OCI-LY7 (cell line): ENCODE results near the gene RAB8A. TPM values are rescaled to one million over a fixed set of nuclear protein-coding genes. Genes with fewer than 3 reads are reported as not detected.

Experiments
- BruUV-seq: library from RNA; stranded (reverse); fragments of 400-500 nt; replicated peaks from 2 replicates; lab custom pipeline; 2021; lab: Mats Ljungman, UMichigan
- CTCF ChIA-PET: fragments of 300-600 bp; sonication (Branson Sonifier 250); formaldehyde crosslinking; loops from one replicate; lab custom pipeline; 2022; ENCODE audit warnings: antibody characterized with exemption; ENCODE audit not compliant: unreplicated experiment; lab: Charles Lee
- POLR2A ChIA-PET: fragments of 300-600 bp; sonication (Branson Sonifier 250); formaldehyde crosslinking; loops from one replicate; lab custom pipeline; 2022; ENCODE audit warnings: antibody characterized with exemption; lab: Charles Lee
- DNase-seq: peaks from one replicate; pipeline ENCODE4 v3.0.0-alpha.2; 2015; ENCODE audit warnings: low spot score
- H2AFZ ChIP-seq: fragments of 200-600 bp; sonication (generic), shearing (Covaris generic); 2 replicates; pipeline ENCODE4 v1.6.1; 2014; ENCODE audit warnings: mild to moderate bottlenecking, antibody characterized with exemption, low read length, moderate library complexity
- H3K27ac ChIP-seq: fragments of 200-600 bp; sonication (generic); 2 replicates; pipeline ENCODE4 v1.5.1; 2014; ENCODE audit warnings: mixed run types, low read depth, mild to moderate bottlenecking, moderate library complexity, low read length, inconsistent platforms; ENCODE audit not compliant: poor library complexity, severe bottlenecking
- H3K36me3 ChIP-seq: fragments of 200-600 bp; sonication (generic); 2 replicates; pipeline ENCODE4 v1.6.1; 2014; ENCODE audit warnings: mild to moderate bottlenecking, antibody characterized with exemption, low read length, moderate library complexity, mixed read lengths; ENCODE audit not compliant: insufficient read depth
- H3K4me1 ChIP-seq: fragments of 200-600 bp; sonication (generic); 2 replicates; pipeline ENCODE4 v1.5.1; 2014; ENCODE audit warnings: mild to moderate bottlenecking, low read length; ENCODE audit not compliant: insufficient read depth, poor library complexity, severe bottlenecking
- H3K4me2 ChIP-seq: fragments of 200-600 bp; sonication (generic); 2 replicates; pipeline ENCODE4 v1.6.1; 2014; ENCODE audit warnings: mild to moderate bottlenecking, low read length
- H3K4me3 ChIP-seq: fragments of 200-600 bp; sonication (generic); 2 replicates; pipeline ENCODE4 v1.5.1; 2014; ENCODE audit warnings: mild to moderate bottlenecking, low read depth, low read length; ENCODE audit not compliant: poor library complexity, severe bottlenecking
- H3K79me2 ChIP-seq: fragments of 200-600 bp; sonication (generic); 2 replicates; pipeline ENCODE4 v1.6.1; 2016; ENCODE audit warnings: low read depth, mild to moderate bottlenecking, low read length, moderate library complexity, mixed read lengths; ENCODE audit not compliant: insufficient read depth
- H3K9me2 ChIP-seq: fragments of 200-600 bp; sonication (generic); 2 replicates; pipeline ENCODE4 v1.6.1; 2016; ENCODE audit warnings: mild to moderate bottlenecking, low read length, mixed read lengths; ENCODE audit not compliant: insufficient read depth
- H3K9me3 ChIP-seq: fragments of 200-600 bp; sonication (generic); 2 replicates; pipeline ENCODE4 v1.6.1; 2014; ENCODE audit warnings: mild to moderate bottlenecking, mixed run types, low read length, mixed read lengths
- H4K20me1 ChIP-seq: fragments of 200-600 bp; sonication (generic); 2 replicates; pipeline ENCODE4 v1.6.1; 2014; ENCODE audit warnings: mild to moderate bottlenecking, antibody characterized with exemption, low read length, moderate library complexity, mixed read lengths; ENCODE audit not compliant: insufficient read depth
- EZH2phosphoT487 ChIP-seq: fragments of 200-600 bp; sonication (generic); IDR thresholded peaks from 2 replicates; pipeline ENCODE4 v1.6.1; 2018; ENCODE audit warnings: low read depth, borderline replicate concordance, mild to moderate bottlenecking, mixed run types, antibody characterized with exemption, low read length, moderate library complexity, mixed read lengths
- intact Hi-C: fragments of 100-400 bp; cut with micrococcal nuclease; formaldehyde crosslinking; loops from one replicate; pipeline ENCODE4 v1.10.0; 2022; ENCODE audit not compliant: unreplicated experiment
- total RNA-seq, 2 experiments: library from RNA; depleted of rRNA in 1 of 2; stranded (reverse); fragments of >200 nt in 1 of 2; shearing (Covaris generic) in 1 of 2; gene quantifications; 2 replicates each; pipeline ENCODE4 v1.2.3, GENCODE V29; 2014 to 2022
- TF ChIP-seq, protein P1 (sequence below): fragments of 200-600 bp; sonication (generic); conservative IDR thresholded peaks from 2 replicates; pipeline ENCODE4 v1.5.1; 2014; ENCODE audit warnings: mild to moderate bottlenecking, antibody characterized with exemption, low read length, moderate library complexity, mixed read lengths

Gene RAB8A
- total RNA-seq, 2 experiments from 2014 or later, result 64.9 to 124 TPM

DNA sequence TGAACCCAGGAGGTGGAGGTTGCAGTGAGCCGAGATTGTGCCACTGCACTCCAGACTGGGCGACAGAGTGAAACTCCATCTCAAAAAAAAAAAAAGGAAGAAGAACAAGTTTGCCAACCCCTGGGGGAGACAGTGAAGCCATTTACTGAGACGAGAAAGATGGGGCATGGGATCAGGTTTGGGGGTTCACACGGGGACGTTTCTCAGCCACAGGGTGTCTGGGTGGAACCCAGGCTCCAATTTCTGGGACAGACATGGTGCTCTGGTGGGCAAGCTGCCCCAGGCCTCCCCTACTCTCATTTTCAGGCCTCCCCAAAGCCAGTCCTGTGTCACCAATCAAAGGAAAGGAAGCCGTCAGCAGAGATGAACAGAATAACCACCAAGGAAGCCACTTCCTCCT is 45.2 kb downstream of the RAB8A start:
- no peaks in the 10 kb centered on the region for H3K9me3 ChIP-seq
- H3K79me2 ChIP-seq, result no peaks in the 10 kb centered on the region
- 0 out of 2 replicates have a peak, but pooled peaks cover 5% of the 10 kb centered on the region for H4K20me1 ChIP-seq
- H3K9me2 ChIP-seq, result no peaks in the 10 kb centered on the region
- no peak overlapping the region for H3K4me3 ChIP-seq
- peaks cover 45% of the 10 kb centered on the region for H3K4me1 ChIP-seq
- no peak overlapping the region for H3K4me2 ChIP-seq
- BruUV-seq, result no TSS peak
- CTCF ChIA-PET, result no interaction called here
- peaks cover 63% of the 10 kb centered on the region for H3K36me3 ChIP-seq
- intact Hi-C loops, result no loop called here
- POLR2A ChIA-PET, result interaction anchor here (0.6 kb wide), 1 partner anchor 12 kb away, joined by 5 read pairs; no protein-coding TSS in a partner anchor
- peak overlapping the region; percentile 64 for H3K27ac ChIP-seq
- no peak for DNase-seq
- H2AFZ ChIP-seq, result no peak overlapping the region
- TF ChIP-seq, protein P1, sequence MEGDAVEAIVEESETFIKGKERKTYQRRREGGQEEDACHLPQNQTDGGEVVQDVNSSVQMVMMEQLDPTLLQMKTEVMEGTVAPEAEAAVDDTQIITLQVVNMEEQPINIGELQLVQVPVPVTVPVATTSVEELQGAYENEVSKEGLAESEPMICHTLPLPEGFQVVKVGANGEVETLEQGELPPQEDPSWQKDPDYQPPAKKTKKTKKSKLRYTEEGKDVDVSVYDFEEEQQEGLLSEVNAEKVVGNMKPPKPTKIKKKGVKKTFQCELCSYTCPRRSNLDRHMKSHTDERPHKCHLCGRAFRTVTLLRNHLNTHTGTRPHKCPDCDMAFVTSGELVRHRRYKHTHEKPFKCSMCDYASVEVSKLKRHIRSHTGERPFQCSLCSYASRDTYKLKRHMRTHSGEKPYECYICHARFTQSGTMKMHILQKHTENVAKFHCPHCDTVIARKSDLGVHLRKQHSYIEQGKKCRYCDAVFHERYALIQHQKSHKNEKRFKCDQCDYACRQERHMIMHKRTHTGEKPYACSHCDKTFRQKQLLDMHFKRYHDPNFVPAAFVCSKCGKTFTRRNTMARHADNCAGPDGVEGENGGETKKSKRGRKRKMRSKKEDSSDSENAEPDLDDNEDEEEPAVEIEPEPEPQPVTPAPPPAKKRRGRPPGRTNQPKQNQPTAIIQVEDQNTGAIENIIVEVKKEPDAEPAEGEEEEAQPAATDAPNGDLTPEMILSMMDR, result no peak
- no peak for TF ChIP-seq EZH2phosphoT487

GRCh38 chr19:16157601-16158000 is 45.9 kb downstream of the RAB8A start:
- intact Hi-C loops, result no loop called here
- no TSS peak for BruUV-seq
- Histone ChIP-seq H2AFZ (no peak overlapping the region), H3K4me3 (no peak overlapping the region), H3K79me2 (no peaks in the 10 kb centered on the region), H3K27ac (no peak overlapping the region), H3K4me2 (no peak overlapping the region), H3K36me3 (peaks cover 59% of the 10 kb centered on the region), H4K20me1 (0 out of 2 replicates have a peak, but pooled peaks cover 5% of the 10 kb centered on the region), H3K9me3 (no peaks in the 10 kb centered on the region), H3K4me1 (peaks cover 45% of the 10 kb centered on the region), H3K9me2 (no peaks in the 10 kb centered on the region)
- ChIA-PET CTCF (no interaction called here), POLR2A (no interaction called here)
- TF ChIP-seq, protein P1, result no peak
- TF ChIP-seq EZH2phosphoT487, result no peak
- no peak for DNase-seq

DNA sequence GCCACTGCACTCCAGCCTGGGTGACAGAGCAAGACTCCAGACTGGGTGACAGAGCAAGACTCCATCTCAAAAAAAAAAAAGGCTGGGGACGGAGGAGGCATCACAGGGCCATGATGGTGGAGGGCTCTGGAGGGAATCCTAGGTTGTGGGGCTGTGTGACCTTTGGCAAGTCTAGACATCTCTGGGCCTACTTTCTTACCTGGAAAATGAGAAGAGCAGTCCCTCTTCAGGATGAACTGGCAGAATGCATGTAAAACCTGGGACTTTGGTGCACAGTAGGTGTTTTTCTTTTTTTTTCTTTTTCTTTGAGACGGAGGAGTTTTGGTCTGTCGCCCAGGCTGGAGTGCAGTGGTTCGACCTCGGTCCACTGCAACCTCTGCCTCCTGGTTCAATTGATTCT is 48.0 kb downstream of the RAB8A start:
- Histone ChIP-seq H3K4me3 (no peak overlapping the region), H3K4me2 (no peak overlapping the region), H3K9me2 (no peaks in the 10 kb centered on the region), H2AFZ (no peak overlapping the region), H3K9me3 (no peaks in the 10 kb centered on the region), H3K36me3 (peaks cover 38% of the 10 kb centered on the region), H3K27ac (no peak overlapping the region), H3K4me1 (peaks cover 27% of the 10 kb centered on the region), H4K20me1 (no peaks in the 10 kb centered on the region), H3K79me2 (no peaks in the 10 kb centered on the region)
- no peak for DNase-seq
- intact Hi-C loops, result no loop called here
- TF ChIP-seq, protein P1, result no peak
- ChIA-PET POLR2A (no interaction called here), CTCF (no interaction called here)
- no TSS peak for BruUV-seq
